DMS53 (cell line): ENCODE results near the gene POLDIP3.
A peak's percentile ranks its signal among the peaks of the same experiment; 100 is the strongest.
"Not testable (repeated sequence)": the region's sequence is repeated elsewhere in the genome, so short reads cannot be mapped to it uniquely, and the experiment has no call there.

ENCODE experiments used
- DNase-seq: peaks from one replicate; lab custom pipeline; 2025; lab: John Stamatoyannopoulos, UW

The POLDIP3 gene

GRCh38 chr22:42553475-42554361 lies 61.0 kb downstream of the POLDIP3 start, which contains the start of gene SERHL2:
SERHL2 (plus strand) TSS chr22:42553956; CDS start chr22:42554021, 65 bp downstream.
- peak; percentile 85 for DNase-seq

- not testable (repeated sequence) for DNase-seq
Measured at GRCh38 chr22:42552294-42552647, 62.4 kb downstream of the POLDIP3 start.

- DNase-seq: no peak
Measured at GRCh38 chr22:42549331-42550060, 65.2 kb downstream of the POLDIP3 start.

- DNase-seq: no peak
Measured at GRCh38 chr22:42548597-42549330, 65.9 kb downstream of the POLDIP3 start.

- DNase-seq: not testable (repeated sequence)
Measured at GRCh38 chr22:42548126-42548525, 66.6 kb downstream of the POLDIP3 start.

- no peak for DNase-seq
Measured at GRCh38 chr22:42547562-42547961, 67.1 kb downstream of the POLDIP3 start.

- peak; percentile 48 for DNase-seq
Measured at GRCh38 chr22:42544686-42545085, 70.0 kb downstream of the POLDIP3 start.

GRCh38 chr22:42539236-42539771 lies 75.4 kb downstream of the POLDIP3 start:
- not testable (repeated sequence) for DNase-seq

- DNase-seq: peak; percentile 31
Measured at GRCh38 chr22:42537199-42537831, 77.4 kb downstream of the POLDIP3 start.

- not testable (repeated sequence) for DNase-seq
Measured at GRCh38 chr22:42536634-42537033, 78.0 kb downstream of the POLDIP3 start.

GRCh38 chr22:42536166-42536565 lies 78.5 kb downstream of the POLDIP3 start:
- no peak for DNase-seq

- not testable (repeated sequence) for DNase-seq
Measured at GRCh38 chr22:42535082-42535731, 79.5 kb downstream of the POLDIP3 start.
